HepG2 (cell line): ENCODE measurements around the gene CTRL. TPM values are rescaled to one million over a fixed set of nuclear protein-coding genes. Genes with fewer than 3 reads are reported as not detected.

Source experiments
- ARID2 ChIP-seq: sonication (generic); formaldehyde crosslinking; IDR thresholded peaks from 2 replicates; pipeline ENCODE4 v1.8.1; 2022; ENCODE audit warnings: mild to moderate bottlenecking, missing genetic modification reagents, borderline replicate concordance
- FOXM1 ChIP-seq: sonication (generic); formaldehyde crosslinking; IDR thresholded peaks from 2 replicates; pipeline ENCODE4 v1.5.0; 2020; ENCODE audit warnings: missing genetic modification reagents
- IRF2 ChIP-seq: IDR thresholded peaks from 2 replicates; pipeline ENCODE4 v1.6.1; 2018; ENCODE audit warnings: missing genetic modification reagents, missing compliant biosample characterization
- KLF16 ChIP-seq, 2 experiments: sonication (generic) in 1 of 2; formaldehyde crosslinking in 1 of 2; IDR thresholded peaks; 2 replicates each; pipeline versions ENCODE4 v1.6.1 to v1.8.0; 2016 to 2023; ENCODE audit warnings: missing genetic modification reagents in 2 of 2, missing compliant biosample characterization in 1 of 2
- NFE2 ChIP-seq: sonication (generic); formaldehyde crosslinking; IDR thresholded peaks from 2 replicates; pipeline ENCODE4 v1.4.0; 2020; ENCODE audit warnings: missing genetic modification reagents
- PITX1 ChIP-seq: sonication (generic); formaldehyde crosslinking; IDR thresholded peaks from 2 replicates; pipeline ENCODE4 v1.5.1; 2020; ENCODE audit warnings: mild to moderate bottlenecking, missing genetic modification reagents
- POLR2AphosphoS5 ChIP-seq: IDR thresholded peaks from 2 replicates; pipeline ENCODE4 v1.6.1; 2012; ENCODE audit warnings: low read depth, low read length
- TP53 ChIP-seq: sonication (generic); formaldehyde crosslinking; conservative IDR thresholded peaks from 2 replicates; pipeline ENCODE4 v1.4.0; 2020; ENCODE audit warnings: missing genetic modification reagents
- YEATS2 ChIP-seq: sonication (generic); formaldehyde crosslinking; IDR thresholded peaks from 2 replicates; pipeline ENCODE4 v1.4.0; 2020; ENCODE audit warnings: missing genetic modification reagents, borderline replicate concordance
- YY1 ChIP-seq: IDR thresholded peaks from 2 replicates; pipeline ENCODE4 v1.6.1; 2011; ENCODE audit warnings: low read length, low read depth, moderate library complexity, mild to moderate bottlenecking; ENCODE audit not compliant: insufficient read depth, insufficient replicate concordance
- ZBTB21 ChIP-seq: sonication (generic); formaldehyde crosslinking; IDR thresholded peaks from 2 replicates; pipeline ENCODE4 v1.4.0; 2020; ENCODE audit warnings: missing genetic modification reagents
- ZIK1 ChIP-seq: sonication (generic); formaldehyde crosslinking; IDR thresholded peaks from 2 replicates; pipeline ENCODE4 v1.5.0; 2020; ENCODE audit warnings: mild to moderate bottlenecking, low read depth, missing genetic modification reagents, borderline replicate concordance
- ZNF33B ChIP-seq: sonication (generic); formaldehyde crosslinking; IDR thresholded peaks from 2 replicates; pipeline ENCODE4 v1.5.1; 2020; ENCODE audit warnings: mild to moderate bottlenecking, missing genetic modification reagents
- polyA plus RNA-seq, 8 experiments: library from polyadenylated mRNA; depleted of rRNA in 3 of 8; stranded (reverse) in 7 of 8; unstranded in 1 of 8; fragments of >200 nt; fragmentation: Illumina TruSeq in 4 of 8; extraction: Trizol in 4 of 8; gene quantifications; 2 replicates each; pipeline versions ENCODE4 v1.2.1 to v1.2.3, GENCODE V29; 2011 to 2016; ENCODE audit warnings: low read depth in 4 of 8, missing spikeins in 1 of 8, mixed read lengths in 1 of 8; ENCODE audit not compliant: insufficient read depth in 1 of 8
- total RNA-seq, 5 experiments: library from RNA; depleted of rRNA; stranded (reverse); fragments of >200 nt; fragmentation: Illumina TruSeq; extraction: Trizol; gene quantifications; 2 replicates each; pipeline ENCODE4 v1.2.3, GENCODE V29; 2016; ENCODE audit warnings: low read depth in 1 of 5
- TF ChIP-seq, protein P1 (sequence below): sonication (generic); formaldehyde crosslinking; IDR thresholded peaks from 2 replicates; pipeline ENCODE4 v1.9.0; 2021; ENCODE audit warnings: missing genetic modification reagents, mild to moderate bottlenecking, borderline replicate concordance
- TF ChIP-seq, protein P2 (sequence below), 2 experiments: IDR thresholded peaks; 2 replicates each; pipeline ENCODE4 v1.6.1; 2011 to 2012; ENCODE audit warnings: low read length in 2 of 2, borderline replicate concordance in 1 of 2, low read depth in 1 of 2, mild to moderate bottlenecking in 1 of 2, moderate library complexity in 1 of 2
- TF ChIP-seq, protein P3 (sequence below): sonication (generic); formaldehyde crosslinking; IDR thresholded peaks from 2 replicates; pipeline ENCODE4 v1.5.1; 2020; ENCODE audit warnings: missing genetic modification reagents, mild to moderate bottlenecking, borderline replicate concordance
- TF ChIP-seq, protein P4 (sequence below): IDR thresholded peaks from 2 replicates; pipeline ENCODE4 v1.6.1; 2016
- TF ChIP-seq, protein P5 (sequence below): sonication (generic); formaldehyde crosslinking; IDR thresholded peaks from 2 replicates; pipeline ENCODE4 v1.8.1; 2023; ENCODE audit warnings: mild to moderate bottlenecking, missing genetic modification reagents

CTRL gene
- total and polyA plus RNA-seq, 2 of the 13 experiments (the other 11 are each of a cell fraction or from before 2014, with no cell fraction given) = 1.9 to 2.7 TPM

DNA sequence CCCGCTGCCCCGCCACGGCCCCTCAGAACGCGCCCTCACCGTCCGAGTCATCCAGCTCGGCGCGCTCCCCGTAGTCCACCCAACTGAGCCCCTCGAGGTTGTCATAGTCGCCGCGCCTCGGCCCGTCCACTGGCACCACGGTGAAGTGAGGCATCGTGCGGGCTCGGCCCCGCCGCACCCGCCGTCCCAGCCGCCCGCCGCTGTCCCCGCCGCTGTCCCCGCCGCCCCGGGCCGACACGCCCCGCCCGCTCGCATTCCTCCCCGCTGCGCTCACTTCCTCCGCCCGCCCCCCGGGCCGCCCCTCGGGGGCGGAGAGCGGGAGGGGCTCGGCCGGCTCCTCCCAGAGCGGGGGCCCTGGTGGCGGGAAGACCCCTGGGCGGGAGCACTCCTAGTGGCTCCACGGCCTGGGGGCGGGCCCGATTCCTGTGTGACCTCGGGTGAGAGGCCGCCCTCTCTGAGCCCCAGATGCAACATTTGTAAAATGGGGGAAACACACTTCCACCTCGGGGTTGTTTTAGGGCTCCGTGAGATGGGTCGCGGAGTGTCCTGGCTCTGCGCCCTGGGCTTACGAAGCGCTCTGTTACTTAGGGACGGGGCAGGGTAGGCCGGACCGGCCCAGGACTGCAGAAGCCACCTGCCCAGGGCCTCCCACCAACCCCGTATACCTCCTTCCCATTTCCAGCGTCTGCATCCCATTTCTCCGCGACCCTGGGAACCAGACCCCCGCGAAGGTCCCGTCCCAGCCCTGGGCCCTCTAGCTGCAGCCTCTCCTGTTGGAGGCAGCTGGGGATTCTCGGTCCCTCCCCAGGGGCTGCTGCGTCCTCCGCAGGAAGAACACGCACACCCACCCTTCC is 37.0 kb upstream of the CTRL start, which contains the start of gene SLC12A4 (continued):
- TF ChIP-seq, protein P1, sequence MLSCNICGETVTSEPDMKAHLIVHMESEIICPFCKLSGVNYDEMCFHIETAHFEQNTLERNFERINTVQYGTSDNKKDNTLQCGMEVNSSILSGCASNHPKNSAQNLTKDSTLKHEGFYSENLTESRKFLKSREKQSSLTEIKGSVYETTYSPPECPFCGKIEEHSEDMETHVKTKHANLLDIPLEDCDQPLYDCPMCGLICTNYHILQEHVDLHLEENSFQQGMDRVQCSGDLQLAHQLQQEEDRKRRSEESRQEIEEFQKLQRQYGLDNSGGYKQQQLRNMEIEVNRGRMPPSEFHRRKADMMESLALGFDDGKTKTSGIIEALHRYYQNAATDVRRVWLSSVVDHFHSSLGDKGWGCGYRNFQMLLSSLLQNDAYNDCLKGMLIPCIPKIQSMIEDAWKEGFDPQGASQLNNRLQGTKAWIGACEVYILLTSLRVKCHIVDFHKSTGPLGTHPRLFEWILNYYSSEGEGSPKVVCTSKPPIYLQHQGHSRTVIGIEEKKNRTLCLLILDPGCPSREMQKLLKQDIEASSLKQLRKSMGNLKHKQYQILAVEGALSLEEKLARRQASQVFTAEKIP = no peak
- TF ChIP-seq ZIK1 (CRISPR knock-in tag) (peak; percentile 21; the same call in 1 of the 2 replicates), IRF2 (CRISPR knock-in tag) (peak; percentile 83; the same call in 1 of the 2 replicates), NFE2 (no peak), FOXM1 (0 out of 2 replicates have a peak, but pooled peaks have one; percentile 1), YEATS2 (peak; percentile 39; the same call in 1 of the 2 replicates), ARID2 (CRISPR knock-in tag) (peak; percentile 27; the same call in 1 of the 2 replicates), PITX1 (CRISPR knock-in tag) (peak; percentile 65; the same call in 1 of the 2 replicates), ZBTB21 (CRISPR knock-in tag) (no peak; the same call in 1 of the 2 replicates), POLR2AphosphoS5 (peak; percentile 69), KLF16 (CRISPR knock-in tag; IDR thresholded peaks at IDR 0.05) (peak in 1 of 2 experiments; percentile 94; a peak in 2 of 4 replicates), YY1 (peak; percentile 64), ZNF33B (CRISPR knock-in tag) (0 out of 2 replicates have a peak, but pooled peaks have one; percentile 35), TP53 (CRISPR knock-in tag) (0 out of 2 replicates have a peak, but pooled peaks have one; percentile 28)
- TF ChIP-seq, protein P2, sequence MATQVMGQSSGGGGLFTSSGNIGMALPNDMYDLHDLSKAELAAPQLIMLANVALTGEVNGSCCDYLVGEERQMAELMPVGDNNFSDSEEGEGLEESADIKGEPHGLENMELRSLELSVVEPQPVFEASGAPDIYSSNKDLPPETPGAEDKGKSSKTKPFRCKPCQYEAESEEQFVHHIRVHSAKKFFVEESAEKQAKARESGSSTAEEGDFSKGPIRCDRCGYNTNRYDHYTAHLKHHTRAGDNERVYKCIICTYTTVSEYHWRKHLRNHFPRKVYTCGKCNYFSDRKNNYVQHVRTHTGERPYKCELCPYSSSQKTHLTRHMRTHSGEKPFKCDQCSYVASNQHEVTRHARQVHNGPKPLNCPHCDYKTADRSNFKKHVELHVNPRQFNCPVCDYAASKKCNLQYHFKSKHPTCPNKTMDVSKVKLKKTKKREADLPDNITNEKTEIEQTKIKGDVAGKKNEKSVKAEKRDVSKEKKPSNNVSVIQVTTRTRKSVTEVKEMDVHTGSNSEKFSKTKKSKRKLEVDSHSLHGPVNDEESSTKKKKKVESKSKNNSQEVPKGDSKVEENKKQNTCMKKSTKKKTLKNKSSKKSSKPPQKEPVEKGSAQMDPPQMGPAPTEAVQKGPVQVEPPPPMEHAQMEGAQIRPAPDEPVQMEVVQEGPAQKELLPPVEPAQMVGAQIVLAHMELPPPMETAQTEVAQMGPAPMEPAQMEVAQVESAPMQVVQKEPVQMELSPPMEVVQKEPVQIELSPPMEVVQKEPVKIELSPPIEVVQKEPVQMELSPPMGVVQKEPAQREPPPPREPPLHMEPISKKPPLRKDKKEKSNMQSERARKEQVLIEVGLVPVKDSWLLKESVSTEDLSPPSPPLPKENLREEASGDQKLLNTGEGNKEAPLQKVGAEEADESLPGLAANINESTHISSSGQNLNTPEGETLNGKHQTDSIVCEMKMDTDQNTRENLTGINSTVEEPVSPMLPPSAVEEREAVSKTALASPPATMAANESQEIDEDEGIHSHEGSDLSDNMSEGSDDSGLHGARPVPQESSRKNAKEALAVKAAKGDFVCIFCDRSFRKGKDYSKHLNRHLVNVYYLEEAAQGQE (IDR thresholded peaks at IDR 0.05; ENCODE audit: borderline replicate concordance in 1 of 2, low read depth in 1 of 2, low read length in 2 of 2) = peak in 1 of 2 experiments; percentile 71; a peak in 2 of 4 replicates
- TF ChIP-seq, protein P3, sequence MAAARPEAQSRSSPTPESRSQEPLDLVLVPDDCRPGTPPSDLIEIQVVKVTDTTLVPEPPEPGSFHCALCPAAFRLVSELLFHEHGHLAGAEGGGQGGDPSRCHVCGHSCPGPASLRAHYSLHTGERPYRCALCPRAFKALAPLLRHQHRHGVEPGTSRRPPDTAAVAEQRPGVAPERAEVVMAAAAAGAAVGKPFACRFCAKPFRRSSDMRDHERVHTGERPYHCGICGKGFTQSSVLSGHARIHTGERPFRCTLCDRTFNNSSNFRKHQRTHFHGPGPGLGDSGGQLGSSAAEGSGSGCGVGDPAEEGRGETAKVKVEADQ (CRISPR knock-in tag) = peak; percentile 69; the same call in 1 of the 2 replicates
- TF ChIP-seq, protein P4, sequence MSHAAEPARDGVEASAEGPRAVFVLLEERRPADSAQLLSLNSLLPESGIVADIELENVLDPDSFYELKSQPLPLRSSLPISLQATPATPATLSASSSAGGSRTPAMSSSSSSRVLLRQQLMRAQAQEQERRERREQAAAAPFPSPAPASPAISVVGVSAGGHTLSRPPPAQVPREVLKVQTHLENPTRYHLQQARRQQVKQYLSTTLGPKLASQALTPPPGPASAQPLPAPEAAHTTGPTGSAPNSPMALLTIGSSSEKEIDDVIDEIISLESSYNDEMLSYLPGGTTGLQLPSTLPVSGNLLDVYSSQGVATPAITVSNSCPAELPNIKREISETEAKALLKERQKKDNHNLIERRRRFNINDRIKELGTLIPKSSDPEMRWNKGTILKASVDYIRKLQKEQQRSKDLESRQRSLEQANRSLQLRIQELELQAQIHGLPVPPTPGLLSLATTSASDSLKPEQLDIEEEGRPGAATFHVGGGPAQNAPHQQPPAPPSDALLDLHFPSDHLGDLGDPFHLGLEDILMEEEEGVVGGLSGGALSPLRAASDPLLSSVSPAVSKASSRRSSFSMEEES (CRISPR knock-in tag) = no peak
- TF ChIP-seq, protein P5, sequence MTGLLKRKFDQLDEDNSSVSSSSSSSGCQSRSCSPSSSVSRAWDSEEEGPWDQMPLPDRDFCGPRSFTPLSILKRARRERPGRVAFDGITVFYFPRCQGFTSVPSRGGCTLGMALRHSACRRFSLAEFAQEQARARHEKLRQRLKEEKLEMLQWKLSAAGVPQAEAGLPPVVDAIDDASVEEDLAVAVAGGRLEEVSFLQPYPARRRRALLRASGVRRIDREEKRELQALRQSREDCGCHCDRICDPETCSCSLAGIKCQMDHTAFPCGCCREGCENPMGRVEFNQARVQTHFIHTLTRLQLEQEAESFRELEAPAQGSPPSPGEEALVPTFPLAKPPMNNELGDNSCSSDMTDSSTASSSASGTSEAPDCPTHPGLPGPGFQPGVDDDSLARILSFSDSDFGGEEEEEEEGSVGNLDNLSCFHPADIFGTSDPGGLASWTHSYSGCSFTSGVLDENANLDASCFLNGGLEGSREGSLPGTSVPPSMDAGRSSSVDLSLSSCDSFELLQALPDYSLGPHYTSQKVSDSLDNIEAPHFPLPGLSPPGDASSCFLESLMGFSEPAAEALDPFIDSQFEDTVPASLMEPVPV = peak; percentile 43; the same call in 1 of the 2 replicates
